ENCODE results near the gene GFPT2.

GFPT2 gene

DNA sequence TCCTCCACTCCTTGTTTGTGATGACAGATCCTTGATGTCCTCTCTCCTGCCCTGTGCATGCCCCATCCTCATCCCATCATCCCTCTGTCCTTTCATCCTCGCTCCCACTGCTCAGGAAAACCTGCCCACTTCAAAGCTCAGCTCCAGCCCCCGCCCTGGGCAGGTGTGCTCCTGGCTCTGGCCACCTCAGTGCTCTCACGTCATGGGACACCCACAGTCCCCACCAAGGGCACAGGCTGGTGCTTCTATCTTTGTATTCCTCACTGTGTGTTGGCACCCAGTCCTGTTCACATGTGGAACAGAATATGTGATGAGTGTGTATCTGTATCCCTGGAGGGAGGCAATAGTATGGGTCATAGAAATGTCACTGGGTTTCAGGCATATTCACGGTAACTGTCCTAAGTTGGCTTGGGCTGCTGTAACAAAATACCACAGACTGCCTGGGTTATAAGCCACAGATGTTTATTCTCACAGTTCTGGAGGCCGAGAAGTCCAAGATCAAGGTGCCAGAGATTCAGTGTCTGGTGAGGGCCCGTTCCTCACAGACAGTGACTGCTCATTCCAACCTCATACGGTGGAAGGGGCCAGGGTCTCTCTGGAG lies 13.5 kb downstream of the GFPT2 start:
- Histone ChIP-seq H2AFZ (ENCODE audit: low read depth, low read length) (no peak overlapping the region), H3K9ac (ENCODE audit: low read depth, low read length) (no peak overlapping the region), H3K27ac (ENCODE audit: low read length) (no peak overlapping the region), H3K27me3 (ENCODE audit: insufficient read depth, low read length, poor library complexity) (peaks cover 3% of the 10 kb centered on the region), H3K4me1 (ENCODE audit: insufficient read depth, low read length) (no peaks in the 10 kb centered on the region), H3K4me3 (ENCODE audit: low read depth in 1 of 2, low read length in 2 of 2) (no peak overlapping the region), H3K9me3 (ENCODE audit: insufficient read depth, low read length, severe bottlenecking) (no peaks in the 10 kb centered on the region), H4K20me1 (ENCODE audit: insufficient read depth, low read length) (no peaks in the 10 kb centered on the region), H3K79me2 (ENCODE audit: insufficient read depth, low read length) (no peaks in the 10 kb centered on the region), H3K4me2 (ENCODE audit: insufficient read depth, low read length) (no peak overlapping the region), H3K36me3 (ENCODE audit: insufficient read depth, low read length) (no peaks in the 10 kb centered on the region)
- no peak for TF ChIP-seq EZH2 (IDR thresholded peaks at IDR 0.05; ENCODE audit: borderline replicate concordance, low read depth, low read length, severe bottlenecking)
- TF ChIP-seq, protein P1, sequence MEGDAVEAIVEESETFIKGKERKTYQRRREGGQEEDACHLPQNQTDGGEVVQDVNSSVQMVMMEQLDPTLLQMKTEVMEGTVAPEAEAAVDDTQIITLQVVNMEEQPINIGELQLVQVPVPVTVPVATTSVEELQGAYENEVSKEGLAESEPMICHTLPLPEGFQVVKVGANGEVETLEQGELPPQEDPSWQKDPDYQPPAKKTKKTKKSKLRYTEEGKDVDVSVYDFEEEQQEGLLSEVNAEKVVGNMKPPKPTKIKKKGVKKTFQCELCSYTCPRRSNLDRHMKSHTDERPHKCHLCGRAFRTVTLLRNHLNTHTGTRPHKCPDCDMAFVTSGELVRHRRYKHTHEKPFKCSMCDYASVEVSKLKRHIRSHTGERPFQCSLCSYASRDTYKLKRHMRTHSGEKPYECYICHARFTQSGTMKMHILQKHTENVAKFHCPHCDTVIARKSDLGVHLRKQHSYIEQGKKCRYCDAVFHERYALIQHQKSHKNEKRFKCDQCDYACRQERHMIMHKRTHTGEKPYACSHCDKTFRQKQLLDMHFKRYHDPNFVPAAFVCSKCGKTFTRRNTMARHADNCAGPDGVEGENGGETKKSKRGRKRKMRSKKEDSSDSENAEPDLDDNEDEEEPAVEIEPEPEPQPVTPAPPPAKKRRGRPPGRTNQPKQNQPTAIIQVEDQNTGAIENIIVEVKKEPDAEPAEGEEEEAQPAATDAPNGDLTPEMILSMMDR (IDR thresholded peaks at IDR 0.05; ENCODE audit: borderline replicate concordance, extremely low read depth, low read length, poor library complexity, severe bottlenecking), result no peak
- ATAC-seq (ENCODE audit: insufficient read depth, low read depth) (no peak), DNase-seq (no peak)

DNA sequence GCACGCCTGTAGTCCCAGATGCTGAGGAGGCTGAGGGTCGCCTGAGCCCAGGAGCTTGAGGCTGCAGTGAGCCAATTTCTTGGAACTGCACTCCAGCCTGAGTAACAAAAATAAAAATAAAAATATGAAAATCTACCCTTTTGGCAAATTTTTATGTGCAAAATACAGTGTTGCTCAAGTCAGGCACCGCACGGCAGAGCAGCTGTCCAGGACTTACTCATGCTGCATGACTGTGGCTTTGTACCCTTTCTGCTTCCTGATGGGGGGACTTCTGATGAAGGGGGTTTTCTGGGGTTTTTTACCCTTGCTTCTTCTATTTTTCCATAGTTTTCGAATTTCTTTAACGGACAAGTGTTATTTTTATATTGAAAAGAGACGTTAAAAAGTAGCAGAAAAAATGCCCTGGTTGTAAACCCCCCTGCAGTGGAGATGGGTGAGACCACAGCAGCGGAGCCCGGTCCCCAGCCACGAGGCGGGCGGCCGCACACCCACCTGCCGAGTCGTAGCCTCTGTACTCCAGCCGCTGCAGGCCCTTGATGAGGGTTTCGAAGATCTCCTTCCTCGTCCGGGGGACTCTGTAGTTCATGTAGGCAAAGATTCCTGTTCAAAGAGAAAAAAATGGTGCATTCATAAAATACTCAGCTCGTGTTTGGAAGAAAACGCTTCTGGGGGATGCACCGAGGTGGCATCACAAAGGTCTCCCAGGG lies 15.0 kb downstream of the GFPT2 start:
- H4K20me1 ChIP-seq (ENCODE audit: insufficient read depth, low read length), result no peaks in the 10 kb centered on the region
- no peaks in the 10 kb centered on the region for H3K9me3 ChIP-seq (ENCODE audit: insufficient read depth, low read length, severe bottlenecking)
- H3K27ac ChIP-seq (ENCODE audit: low read length), result no peak overlapping the region
- TF ChIP-seq EZH2 (IDR thresholded peaks at IDR 0.05; ENCODE audit: borderline replicate concordance, low read depth, low read length, severe bottlenecking), result no peak
- TF ChIP-seq, protein P1 (IDR thresholded peaks at IDR 0.05; ENCODE audit: borderline replicate concordance, extremely low read depth, low read length, poor library complexity, severe bottlenecking), result no peak
- H3K4me2 ChIP-seq (ENCODE audit: insufficient read depth, low read length), result no peak overlapping the region
- H3K4me3 ChIP-seq (ENCODE audit: low read depth in 1 of 2, low read length in 2 of 2), result no peak overlapping the region
- DNase-seq (no peak), ATAC-seq (ENCODE audit: insufficient read depth, low read depth) (no peak)
- H3K9ac ChIP-seq (ENCODE audit: low read depth, low read length), result no peak overlapping the region
- H3K27me3 ChIP-seq (ENCODE audit: insufficient read depth, low read length, poor library complexity), result peaks cover 2% of the 10 kb centered on the region
- no peaks in the 10 kb centered on the region for H3K4me1 ChIP-seq (ENCODE audit: insufficient read depth, low read length)
- H3K79me2 ChIP-seq (ENCODE audit: insufficient read depth, low read length), result no peaks in the 10 kb centered on the region
- H3K36me3 ChIP-seq (ENCODE audit: insufficient read depth, low read length), result no peaks in the 10 kb centered on the region
- H2AFZ ChIP-seq (ENCODE audit: low read depth, low read length), result no peak overlapping the region

DNA sequence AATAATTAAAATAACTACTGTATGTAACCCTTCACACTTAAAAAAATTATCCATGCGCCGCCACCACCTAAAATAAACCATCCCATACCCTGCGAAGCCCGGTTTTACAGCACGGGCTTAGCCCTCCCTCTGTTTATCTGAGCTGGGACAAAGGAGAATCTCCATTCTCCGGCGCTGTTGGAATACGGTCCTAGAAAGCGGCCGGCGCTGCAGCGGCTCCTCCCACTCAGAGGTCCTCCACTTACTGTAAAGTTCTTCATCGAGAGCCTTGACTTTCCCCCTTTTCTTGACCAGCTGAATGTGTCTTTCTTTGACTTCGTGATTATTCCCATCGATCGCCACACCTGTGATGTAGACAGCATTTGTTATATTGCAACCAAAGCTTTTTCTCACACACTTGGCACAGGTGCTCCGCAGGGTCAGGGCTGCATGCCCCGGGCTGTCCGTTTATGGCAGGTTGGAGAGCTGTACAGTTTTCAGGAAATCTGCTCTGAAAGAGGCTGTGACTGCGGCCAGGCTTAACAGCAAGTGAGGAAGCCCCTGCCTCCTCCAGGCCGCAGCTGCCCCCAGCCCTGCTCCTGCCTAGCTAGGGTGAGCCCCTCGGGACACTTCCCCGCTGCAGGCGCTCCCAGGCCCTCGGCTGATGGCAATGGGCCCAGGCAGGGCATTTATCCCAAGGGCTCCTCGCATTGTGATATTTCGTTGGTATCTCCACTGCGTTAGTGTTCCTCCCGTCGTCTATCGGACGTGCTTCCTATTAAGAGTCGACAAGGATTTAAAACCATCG lies 16.7 kb downstream of the GFPT2 start:
- TF ChIP-seq EZH2 (IDR thresholded peaks at IDR 0.05; ENCODE audit: borderline replicate concordance, low read depth, low read length, severe bottlenecking), result no peak
- H3K36me3 ChIP-seq (ENCODE audit: insufficient read depth, low read length), result no peaks in the 10 kb centered on the region
- H3K27ac ChIP-seq (ENCODE audit: low read length), result no peak overlapping the region
- no peaks in the 10 kb centered on the region for H3K79me2 ChIP-seq (ENCODE audit: insufficient read depth, low read length)
- H4K20me1 ChIP-seq (ENCODE audit: insufficient read depth, low read length), result no peaks in the 10 kb centered on the region
- ATAC-seq (ENCODE audit: insufficient read depth, low read depth), result no peak
- H2AFZ ChIP-seq (ENCODE audit: low read depth, low read length), result no peak overlapping the region
- H3K4me3 ChIP-seq (ENCODE audit: low read depth in 1 of 2, low read length in 2 of 2), result no peak overlapping the region
- H3K4me2 ChIP-seq (ENCODE audit: insufficient read depth, low read length), result no peak overlapping the region
- DNase-seq, result no peak
- no peaks in the 10 kb centered on the region for H3K27me3 ChIP-seq (ENCODE audit: insufficient read depth, low read length, poor library complexity)
- H3K4me1 ChIP-seq (ENCODE audit: insufficient read depth, low read length), result no peaks in the 10 kb centered on the region
- no peak overlapping the region for H3K9ac ChIP-seq (ENCODE audit: low read depth, low read length)
- H3K9me3 ChIP-seq (ENCODE audit: insufficient read depth, low read length, severe bottlenecking), result no peaks in the 10 kb centered on the region

Measured in DND-41 (cell line).